Measurements from ENCODE around the gene MCRS1.

MCRS1 gene

DNA sequence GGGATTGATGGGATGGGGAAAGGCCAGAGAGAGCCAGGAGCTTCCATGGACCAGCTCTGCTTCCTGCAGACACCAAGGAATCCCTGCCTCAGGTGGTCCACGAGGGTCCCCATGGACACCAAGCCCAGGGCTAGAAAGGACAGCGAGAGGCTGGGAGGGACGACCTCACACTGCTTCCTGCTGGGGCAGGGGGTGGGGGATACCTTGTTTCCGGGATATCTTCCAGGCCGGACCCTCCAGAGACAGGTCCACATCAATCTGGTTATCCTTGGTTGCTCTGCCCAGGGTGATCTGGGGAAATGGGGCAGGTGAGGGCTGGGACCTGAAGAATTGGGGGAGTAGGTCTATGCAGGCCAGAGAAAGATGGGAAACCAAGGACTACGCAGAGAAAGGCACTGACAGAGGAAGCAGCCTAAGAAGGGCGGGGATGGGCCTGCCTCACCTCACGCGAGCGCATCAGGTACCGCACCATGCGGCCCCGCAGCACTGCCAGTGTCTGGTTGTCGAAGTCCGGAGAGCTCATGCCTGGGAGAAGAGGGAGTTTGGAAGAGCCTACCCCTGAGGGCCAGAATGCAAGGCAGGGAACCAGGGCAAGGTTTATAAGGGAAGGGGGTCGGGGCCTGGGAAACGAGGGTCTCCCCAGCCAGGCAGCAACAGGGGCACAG is 8.8 kb downstream of the MCRS1 start:
- no peak for DNase-seq (ENCODE audit: low read depth)
- TF ChIP-seq, protein P1, sequence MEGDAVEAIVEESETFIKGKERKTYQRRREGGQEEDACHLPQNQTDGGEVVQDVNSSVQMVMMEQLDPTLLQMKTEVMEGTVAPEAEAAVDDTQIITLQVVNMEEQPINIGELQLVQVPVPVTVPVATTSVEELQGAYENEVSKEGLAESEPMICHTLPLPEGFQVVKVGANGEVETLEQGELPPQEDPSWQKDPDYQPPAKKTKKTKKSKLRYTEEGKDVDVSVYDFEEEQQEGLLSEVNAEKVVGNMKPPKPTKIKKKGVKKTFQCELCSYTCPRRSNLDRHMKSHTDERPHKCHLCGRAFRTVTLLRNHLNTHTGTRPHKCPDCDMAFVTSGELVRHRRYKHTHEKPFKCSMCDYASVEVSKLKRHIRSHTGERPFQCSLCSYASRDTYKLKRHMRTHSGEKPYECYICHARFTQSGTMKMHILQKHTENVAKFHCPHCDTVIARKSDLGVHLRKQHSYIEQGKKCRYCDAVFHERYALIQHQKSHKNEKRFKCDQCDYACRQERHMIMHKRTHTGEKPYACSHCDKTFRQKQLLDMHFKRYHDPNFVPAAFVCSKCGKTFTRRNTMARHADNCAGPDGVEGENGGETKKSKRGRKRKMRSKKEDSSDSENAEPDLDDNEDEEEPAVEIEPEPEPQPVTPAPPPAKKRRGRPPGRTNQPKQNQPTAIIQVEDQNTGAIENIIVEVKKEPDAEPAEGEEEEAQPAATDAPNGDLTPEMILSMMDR (conservative IDR thresholded peaks at IDR 0.05; ENCODE audit: low read depth, low read length) = no peak
- H3K4me3 ChIP-seq (ENCODE audit: low read depth, low read length) = no peak overlapping the region

DNA sequence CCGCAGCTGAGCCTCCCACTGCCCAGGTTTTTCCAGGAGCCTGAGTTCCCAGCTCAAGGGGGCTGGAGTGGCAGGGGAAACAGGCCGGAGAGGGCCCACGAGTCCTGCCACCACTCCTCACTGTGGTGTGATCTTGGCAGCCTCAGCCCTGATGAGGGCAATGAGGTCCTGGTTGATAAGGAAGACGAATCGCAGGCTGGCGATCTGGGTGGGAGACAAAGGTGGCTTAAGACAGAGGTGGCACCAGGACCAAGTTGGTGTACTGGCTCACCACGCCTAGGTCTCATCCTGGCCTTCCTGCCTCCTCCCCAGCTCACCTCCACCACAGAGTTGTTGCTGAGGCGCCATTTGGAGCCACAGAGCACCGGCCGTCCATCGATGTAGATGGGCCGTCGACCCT is 9.4 kb downstream of the MCRS1 start:
- no peak for DNase-seq (ENCODE audit: low read depth)
- TF ChIP-seq, protein P1 (conservative IDR thresholded peaks at IDR 0.05; ENCODE audit: low read depth, low read length) = no peak
- no peak overlapping the region for H3K4me3 ChIP-seq (ENCODE audit: low read depth, low read length)

DNA sequence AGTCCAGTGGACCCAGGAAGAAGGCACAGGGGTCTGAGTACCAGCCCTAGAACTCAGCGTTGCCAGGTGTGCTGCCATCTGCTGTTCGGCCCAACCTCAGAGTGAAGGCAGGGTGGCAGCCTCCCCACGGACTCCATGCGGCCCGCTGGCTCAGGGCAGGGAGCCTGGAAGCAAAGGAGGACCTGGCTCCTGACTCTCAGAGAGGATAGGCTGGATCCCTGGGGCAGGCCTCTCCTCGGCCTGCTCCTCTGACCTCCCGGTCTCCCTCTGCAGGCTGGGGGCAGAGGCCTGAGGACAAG is 10.1 kb downstream of the MCRS1 start:
- TF ChIP-seq, protein P1 (conservative IDR thresholded peaks at IDR 0.05; ENCODE audit: low read depth, low read length) = peak; percentile 42
- H3K4me3 ChIP-seq (ENCODE audit: low read depth, low read length) = no peak overlapping the region
- DNase-seq (ENCODE audit: low read depth) = no peak

DNA sequence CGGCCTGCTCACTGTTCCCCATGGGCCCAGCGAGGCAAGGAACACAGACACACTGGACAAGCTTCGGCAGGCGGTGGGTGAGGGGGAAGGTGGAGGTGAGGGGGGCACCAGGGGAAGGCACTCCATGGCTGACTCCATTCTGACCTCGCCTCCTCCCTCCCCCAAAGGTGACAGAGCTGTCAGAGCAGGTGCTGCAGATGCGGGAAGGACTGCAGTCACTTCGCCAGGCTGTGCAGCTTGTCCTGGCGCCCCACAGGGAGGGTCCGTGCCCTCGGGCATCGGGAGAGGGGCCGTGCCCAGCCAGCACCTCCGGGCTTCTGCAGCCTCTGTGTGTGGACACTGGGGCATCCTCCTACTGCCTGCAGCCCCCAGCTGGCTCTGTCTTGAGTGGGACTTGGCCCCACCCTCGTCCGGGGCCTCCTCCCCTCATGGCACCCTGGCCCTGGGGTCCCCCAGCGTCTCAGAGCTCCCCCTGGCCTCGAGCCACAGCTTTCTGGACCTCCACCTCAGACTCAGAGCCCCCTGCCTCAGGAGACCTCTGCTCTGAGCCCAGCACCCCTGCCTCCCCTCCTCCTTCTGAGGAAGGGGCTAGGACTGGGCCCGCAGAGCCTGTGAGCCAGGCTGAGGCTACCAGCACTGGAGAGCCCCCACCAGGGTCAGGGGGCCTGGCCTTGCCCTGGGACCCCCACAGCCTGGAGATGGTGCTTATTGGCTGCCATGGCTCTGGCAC is 10.6 kb downstream of the MCRS1 start:
- no peak overlapping the region for H3K4me3 ChIP-seq (ENCODE audit: low read depth, low read length)
- no peak for DNase-seq (ENCODE audit: low read depth)

DNA sequence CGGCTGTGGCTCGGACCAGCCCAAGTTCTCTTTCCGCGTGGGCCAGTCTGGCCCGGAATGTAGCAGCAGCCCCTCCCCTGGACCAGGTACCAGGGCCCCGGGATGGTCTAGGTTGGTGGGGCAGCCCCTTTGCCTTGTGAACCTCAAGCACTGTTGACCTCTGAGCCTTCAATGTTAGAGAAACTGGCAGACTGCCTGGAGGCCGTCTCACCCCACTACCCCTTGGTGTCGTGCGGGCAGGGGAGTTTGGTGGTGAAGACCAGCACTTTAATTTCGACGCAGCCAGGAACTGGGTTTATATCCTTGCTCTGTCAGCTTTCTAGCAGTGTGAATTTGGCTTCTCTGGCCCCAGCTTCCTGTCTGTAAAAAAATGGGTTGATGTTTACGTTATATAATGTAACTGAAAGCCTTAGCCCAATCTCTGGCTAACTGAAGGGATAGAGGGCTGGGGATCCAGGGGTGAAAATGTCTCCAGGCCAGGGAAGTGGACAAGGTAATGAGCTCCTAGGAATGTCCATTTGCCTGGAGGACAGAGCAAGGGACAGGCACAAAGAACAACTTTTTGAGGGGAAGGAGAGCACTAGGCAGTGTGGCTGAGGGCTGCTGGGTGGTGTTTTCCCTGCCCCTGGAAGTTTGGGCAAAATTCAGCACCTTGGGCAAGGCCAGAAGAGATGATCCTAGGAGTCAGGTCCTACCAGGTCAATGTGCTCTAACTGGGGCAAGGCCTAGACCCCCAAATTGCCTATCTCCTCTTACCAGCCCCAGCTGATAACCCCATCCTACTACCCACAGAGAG is 11.4 kb downstream of the MCRS1 start:
- H3K4me3 ChIP-seq (ENCODE audit: low read depth, low read length) = no peak overlapping the region
- TF ChIP-seq, protein P1 (conservative IDR thresholded peaks at IDR 0.05; ENCODE audit: low read depth, low read length) = no peak
- DNase-seq (ENCODE audit: low read depth) = no peak

More for the DNA sequence above, 10.6 kb downstream of the MCRS1 start:
- TF ChIP-seq, protein P1 (conservative IDR thresholded peaks at IDR 0.05; ENCODE audit: low read depth, low read length) = no peak

DNA sequence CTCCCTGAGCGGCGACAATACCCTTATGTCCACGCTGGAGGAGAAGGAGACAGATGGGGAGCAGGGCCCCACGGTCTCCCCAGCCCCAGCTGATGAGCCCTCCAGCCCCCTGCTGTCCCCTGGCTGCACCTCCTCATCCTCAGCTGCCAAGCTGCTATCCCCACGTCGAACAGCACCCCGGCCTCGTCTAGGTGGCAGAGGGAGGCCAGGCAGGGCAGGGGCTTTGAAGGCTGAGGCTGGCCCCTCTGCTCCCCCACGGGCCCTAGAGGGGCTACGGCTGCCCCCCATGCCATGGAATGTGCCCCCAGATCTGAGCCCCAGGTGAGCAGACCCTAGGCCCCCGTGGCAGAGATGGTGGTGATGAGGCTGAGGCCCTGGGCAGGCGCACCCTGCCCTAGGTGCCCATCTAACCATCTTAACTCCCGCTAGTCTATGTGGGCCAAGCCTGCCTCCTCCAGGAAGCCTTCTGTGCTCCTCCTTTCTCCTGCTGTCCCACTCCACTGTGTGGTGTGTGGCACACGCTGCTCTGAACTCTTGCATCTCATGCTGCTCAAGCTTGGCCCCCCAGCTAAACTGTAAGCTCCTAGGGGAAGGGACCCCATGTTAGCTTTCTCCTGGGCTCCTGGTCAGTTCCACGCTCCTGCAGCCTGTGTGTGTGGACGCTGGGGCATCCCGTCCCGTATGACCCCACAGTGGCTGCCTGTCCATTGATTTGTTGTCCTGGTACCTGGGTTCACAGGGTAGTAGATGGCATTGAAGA is 12.1 kb downstream of the MCRS1 start:
- DNase-seq (ENCODE audit: low read depth) = no peak
- H3K4me3 ChIP-seq (ENCODE audit: low read depth, low read length) = no peak overlapping the region
- TF ChIP-seq, protein P1 (conservative IDR thresholded peaks at IDR 0.05; ENCODE audit: low read depth, low read length) = no peak

Measured in choroid plexus epithelial cell (primary cell).